Measurements from ENCODE around the gene PELI3. TPM values are rescaled to one million over a fixed set of nuclear protein-coding genes. Genes with fewer than 3 reads are reported as not detected.

The PELI3 gene
- total and polyA plus RNA-seq, 2 of the 8 experiments (the other 6 are each of a cell fraction or from before 2014, with no cell fraction given) = 5.2 to 7.6 TPM

GRCh38 chr11:66438504-66439466 is 27.9 kb upstream of the PELI3 start, which contains the start of gene MRPL11:
Gene MRPL11 (minus strand): TSS chr11:66438848. CDS start chr11:66438754, 94 bp downstream.
- CTCF ChIA-PET (ENCODE audit: partially characterized antibody) = interaction anchor here (0.6 to 13.7 kb wide), 39 partner anchors 9 to 410 kb away, joined by 3 to 259 read pairs (median 4); partner anchors contain the start of genes DPP3, NPAS4, PELI3 and RBM4B
- peak within 1 kb of the TSS; percentile 23; the same call in 1 of the 2 replicates for H2BK20ac ChIP-seq (ENCODE audit: low read length)
- no peak within 1 kb of the TSS for H3K14ac ChIP-seq (ENCODE audit: insufficient read length)
- H3K4me2 ChIP-seq (ENCODE audit: insufficient read depth in 1 of 2, low read depth in 2 of 2, low read length in 2 of 2) = peak within 1 kb of the TSS; percentile 77 to 86
- peaks cover 0 to 7% of the 10 kb centered on the region in 2 experiments; a peak in 2 of 4 replicates for H3K79me2 ChIP-seq (ENCODE audit: control insufficient read depth in 1 of 2, insufficient read depth in 2 of 2, low read length in 2 of 2)
- peaks cover 9 to 23% (median 16%) of the 10 kb centered on the region in 4 experiments; a peak in 7 of 8 replicates for H3K36me3 ChIP-seq (ENCODE audit: control insufficient read depth in 2 of 4, insufficient read depth in 4 of 4, low read length in 3 of 4)
- FAIRE-seq (peak; percentile 98), DNase-seq (ENCODE audit: low read depth in 1 of 2, low spot score in 2 of 2) (peak; percentile 84 to 94)
- peak within 1 kb of the TSS; percentile 58 for H3K4ac ChIP-seq (replicated peaks; ENCODE audit: insufficient read length, low read depth, low read length)
- H2AFZ ChIP-seq (ENCODE audit: low read length) = peak within 1 kb of the TSS; percentile 100
- no peak within 1 kb of the TSS for H2AK5ac ChIP-seq (ENCODE audit: low read depth, low read length)
- peak within 1 kb of the TSS; percentile 76 to 97 (median 92) for H3K9ac ChIP-seq (replicated peaks in 1 of 4; ENCODE audit: extremely low read depth in 1 of 4, low read depth in 3 of 4, low read length in 3 of 4)
- H3K9me3 ChIP-seq (ENCODE audit: insufficient read depth in 2 of 2, low read depth in 1 of 2, low read length in 1 of 2) = peaks cover 10 to 14% of the 10 kb centered on the region in 2 experiments
- H3K56ac ChIP-seq (replicated peaks; ENCODE audit: insufficient read length, low read depth, low read length) = peak within 1 kb of the TSS; percentile 56
- WGBS, 2 experiments (ENCODE audit: extremely low coverage in 1 of 2, insufficient coverage in 1 of 2, insufficient read length in 1 of 2, insufficient replicate concordance in 2 of 2, low coverage in 1 of 2, low lambda C conversion rate in 2 of 2, missing lambda C conversion rate in 1 of 2) = 9% methylated on average over 45 of the region's 45 CpGs; no CpG with 5 or more reads in 1 of the 2 experiments
- peak within 1 kb of the TSS; percentile 80 for H4K91ac ChIP-seq (replicated peaks; ENCODE audit: insufficient read length, low read length)
- peak within 1 kb of the TSS; percentile 55 for H2BK120ac ChIP-seq (replicated peaks; ENCODE audit: low read depth, low read length)
- H2BK5ac ChIP-seq (ENCODE audit: low read depth, low read length) = peak within 1 kb of the TSS; percentile 95
- peak within 1 kb of the TSS; percentile 92; the same call in 1 of the 2 replicates for H4K8ac ChIP-seq (ENCODE audit: extremely low read depth, insufficient read depth, low read length)
- peak within 1 kb of the TSS; percentile 98 for H3K27ac ChIP-seq (ENCODE audit: low read depth, low read length)
- peak within 1 kb of the TSS; percentile 85 to 98 (median 88) for H3K4me3 ChIP-seq (ENCODE audit: extremely low read depth in 1 of 4, insufficient read depth in 2 of 4, low read depth in 3 of 4, low read length in 4 of 4)
- peaks cover 3% of the 10 kb centered on the region; the same call in 1 of the 2 replicates for H3K79me1 ChIP-seq (ENCODE audit: low read depth, low read length)
- H3K27me3 ChIP-seq (replicated peaks in 1 of 4; ENCODE audit: control insufficient read depth in 3 of 4, extremely low read depth in 1 of 4, insufficient read depth in 3 of 4, low read length in 3 of 4) = no peaks in the 10 kb centered on the region
- H2BK12ac ChIP-seq (ENCODE audit: low read depth, low read length) = peak within 1 kb of the TSS; percentile 80; the same call in 1 of the 2 replicates
- peaks cover 0 to 1% of the 10 kb centered on the region in 2 experiments for H4K20me1 ChIP-seq (replicated peaks in 1 of 2; ENCODE audit: control insufficient read depth in 1 of 2, insufficient read depth in 2 of 2, low read length in 2 of 2)
- H4K5ac ChIP-seq (ENCODE audit: insufficient read length, low read depth, low read length) = peak within 1 kb of the TSS; percentile 75
- no peak within 1 kb of the TSS for H3K23ac ChIP-seq (ENCODE audit: insufficient read length)
- peak within 1 kb of the TSS; percentile 53 for H3K18ac ChIP-seq (ENCODE audit: extremely low read depth, low read length)
- POLR2A ChIA-PET (ENCODE audit: partially characterized antibody) = interaction anchor here (0.8 to 2.3 kb wide), 25 partner anchors 8 to 906 kb away, joined by 3 to 16 read pairs (median 4); partner anchors contain the start of genes DPP3, NPAS4, PELI3 and RBM14
- peaks cover 0 to 5% (median 2%) of the 10 kb centered on the region in 4 experiments; a peak in 2 of 7 replicates for H3K4me1 ChIP-seq (replicated peaks in 1 of 4; ENCODE audit: control insufficient read depth in 3 of 4, insufficient read depth in 4 of 4, low read length in 3 of 4)
- peak within 1 kb of the TSS; percentile 82 for H2BK15ac ChIP-seq (ENCODE audit: low read length)
- peaks cover 2% of the 10 kb centered on the region; the same call in 1 of the 2 replicates for H3K23me2 ChIP-seq (ENCODE audit: low read depth, low read length)
- no peak for TF ChIP-seq NANOG (IDR thresholded peaks at IDR 0.05; ENCODE audit: insufficient read depth, low read depth, low read length, poor library complexity, severe bottlenecking)
- TF ChIP-seq SIRT6 (IDR thresholded peaks at IDR 0.05; ENCODE audit: low read length) = no peak
- no peak for TF ChIP-seq EGR1 (IDR thresholded peaks at IDR 0.05; ENCODE audit: borderline replicate concordance, low read depth, low read length)
- TF ChIP-seq PHF8 (conservative IDR thresholded peaks at IDR 0.05; ENCODE audit: low read depth, low read length) = peak; percentile 84
- TF ChIP-seq HDAC6 (IDR thresholded peaks at IDR 0.05; ENCODE audit: low read depth, low read length) = no peak
- peak; percentile 93 for TF ChIP-seq KDM1A (IDR thresholded peaks at IDR 0.05; ENCODE audit: borderline replicate concordance, low read length)
- no peak for TF ChIP-seq JUN (IDR thresholded peaks at IDR 0.05; ENCODE audit: low read depth, low read length)
- peak; percentile 82; the same call in 1 of the 2 replicates for TF ChIP-seq SP1 (IDR thresholded peaks at IDR 0.05; ENCODE audit: low read depth, low read length)
- TF ChIP-seq SIN3A (conservative IDR thresholded peaks at IDR 0.05 in 1 of 2, IDR thresholded peaks at IDR 0.05 in 1 of 2; ENCODE audit: low read depth in 1 of 2, low read length in 2 of 2) = peak in 1 of 2 experiments; percentile 83; a peak in 1 of 4 replicates
